ENCODE results near the gene ACTL10. TPM values are rescaled to one million over a fixed set of nuclear protein-coding genes. Genes with fewer than 3 reads are reported as not detected.
A peak's percentile ranks its signal among the peaks of the same experiment; 100 is the strongest.
"Not testable (repeated sequence)": the region's sequence is repeated elsewhere in the genome, so short reads cannot be mapped to it uniquely, and the experiment has no call there.

The ACTL10 gene
- total RNA-seq, 1 donor = 6.2 TPM

GRCh38 chr20:33689973-33690372, 23.2 kb downstream of the ACTL10 start:
- peak in 2 of 3 donors; percentile 62 to 68 for DNase-seq (ENCODE audit: low read depth in 2 of 3, low spot score in 2 of 3)

GRCh38 chr20:33693289-33693688, 26.5 kb downstream of the ACTL10 start:
- DNase-seq (ENCODE audit: low read depth in 2 of 3, low spot score in 2 of 3) = no peak

GRCh38 chr20:33693741-33694638, 27.2 kb downstream of the ACTL10 start:
- DNase-seq (ENCODE audit: low read depth in 2 of 3, low spot score in 2 of 3) = no peak

- no peak for DNase-seq (ENCODE audit: low read depth in 2 of 3, low spot score in 2 of 3)
Observed at GRCh38 chr20:33694639-33695012, 27.9 kb downstream of the ACTL10 start.

GRCh38 chr20:33696448-33696847, 29.7 kb downstream of the ACTL10 start:
- DNase-seq (ENCODE audit: low read depth in 2 of 3, low spot score in 2 of 3) = no peak

- DNase-seq (ENCODE audit: low read depth in 2 of 3, low spot score in 2 of 3) = no peak
Observed at GRCh38 chr20:33697129-33697528, 30.4 kb downstream of the ACTL10 start.

GRCh38 chr20:33698966-33699365, 32.2 kb downstream of the ACTL10 start:
- not testable (repeated sequence) for DNase-seq (ENCODE audit: low read depth in 2 of 3, low spot score in 2 of 3)

GRCh38 chr20:33700696-33701441, 34.1 kb downstream of the ACTL10 start:
- DNase-seq (ENCODE audit: low read depth in 2 of 3, low spot score in 2 of 3) = not testable (repeated sequence)

- DNase-seq (ENCODE audit: low read depth in 2 of 3, low spot score in 2 of 3) = no peak
Observed at GRCh38 chr20:33701629-33702450, 35.1 kb downstream of the ACTL10 start.

GRCh38 chr20:33702861-33703260, 36.1 kb downstream of the ACTL10 start:
- DNase-seq (ENCODE audit: low read depth in 2 of 3, low spot score in 2 of 3) = no peak

- no peak for DNase-seq (ENCODE audit: low read depth in 2 of 3, low spot score in 2 of 3)
Observed at GRCh38 chr20:33703498-33704137, 36.9 kb downstream of the ACTL10 start.

GRCh38 chr20:33704197-33704924, 37.6 kb downstream of the ACTL10 start:
- DNase-seq (ENCODE audit: low read depth in 2 of 3, low spot score in 2 of 3) = no peak

- no peak for DNase-seq (ENCODE audit: low read depth in 2 of 3, low spot score in 2 of 3)
Observed at GRCh38 chr20:33707668-33708067, 40.9 kb downstream of the ACTL10 start.

GRCh38 chr20:33709398-33709797, 42.7 kb downstream of the ACTL10 start:
- no peak for DNase-seq (ENCODE audit: low read depth in 2 of 3, low spot score in 2 of 3)

GRCh38 chr20:33709905-33710541, 43.3 kb downstream of the ACTL10 start:
- DNase-seq (ENCODE audit: low read depth in 2 of 3, low spot score in 2 of 3) = no peak

GRCh38 chr20:33710681-33711445, 44.1 kb downstream of the ACTL10 start:
- DNase-seq (ENCODE audit: low read depth in 2 of 3, low spot score in 2 of 3) = no peak

- DNase-seq (ENCODE audit: low read depth in 2 of 3, low spot score in 2 of 3) = no peak
Observed at GRCh38 chr20:33711446-33711738, 44.6 kb downstream of the ACTL10 start.

- DNase-seq (ENCODE audit: low read depth in 2 of 3, low spot score in 2 of 3) = no peak
Observed at GRCh38 chr20:33713865-33714367, 47.2 kb downstream of the ACTL10 start.

- DNase-seq (ENCODE audit: low read depth in 2 of 3, low spot score in 2 of 3) = no peak
Observed at GRCh38 chr20:33716498-33716897, 49.8 kb downstream of the ACTL10 start.
